K562 (cell line): ENCODE measurements around the gene CBX2. TPM values are rescaled to one million over a fixed set of nuclear protein-coding genes. Genes with fewer than 3 reads are reported as not detected.

ENCODE experiments used
- ATAC-seq: fragments of 200-7000 bp; cut with Tn5 transposase; 3 replicates; pipeline ENCODE4 v1.9.1; 2020; ENCODE audit warnings: moderate library complexity
- BruUV-seq: library from RNA; stranded (reverse); fragments of 400-500 nt; replicated peaks from 2 replicates; lab custom pipeline; 2021; lab: Mats Ljungman, UMichigan
- CTCF ChIA-PET: fragments of 300-600 bp; formaldehyde crosslinking; extraction: SDS; loops from one replicate; lab custom pipeline; 2021; ENCODE audit warnings: low intra/inter-chr PET ratio; lab: Yijun Ruan, JAX
- POLR2A ChIA-PET: fragments of 300-600, 350-650 bp; sonication (Branson Sonifier 250); formaldehyde crosslinking; extraction: SDS; loops from one replicate; lab custom pipeline; 2021; ENCODE audit warnings: antibody characterized with exemption, inconsistent platforms; lab: Yijun Ruan, JAX
- DNase-seq, 4 experiments: peaks; one replicate each; pipeline versions ENCODE4 v3.0.0 to v3.0.0-alpha.2; 2011 to 2018; ENCODE audit warnings: low spot score in 3 of 4, mixed read lengths in 3 of 4; ENCODE audit errors: extremely low read depth in 1 of 4
- FAIRE-seq: peaks from 2 replicates; lab custom pipeline; 2011; peaks lifted over from hg19 to GRCh38; lab: Jason Lieb, UNC
- H2AFZ ChIP-seq: 2 replicates; pipeline ENCODE4 v1.6.0; 2011; ENCODE audit warnings: low read depth, low read length, control low read depth, inconsistent platforms
- H3K27ac ChIP-seq: fragments of 200-600 bp; 3 replicates; pipeline ENCODE4 v1.8.0; 2011; ENCODE audit warnings: low read depth, mild to moderate bottlenecking, control low read depth, inconsistent platforms, low read length, moderate library complexity, mixed read lengths; ENCODE audit errors: extremely low read depth
- H3K27me3 ChIP-seq, 2 experiments: fragments of 300-600 bp in 1 of 2; 2 replicates in 1 of 2; 3 replicates in 1 of 2; pipeline versions ENCODE4 v1.6.0 to v1.8.0; 2011; ENCODE audit warnings: inconsistent platforms in 2 of 2, low read length in 2 of 2, mild to moderate bottlenecking in 1 of 2, mixed read lengths in 1 of 2, moderate library complexity in 1 of 2; ENCODE audit not compliant: control insufficient read depth in 2 of 2, insufficient read depth in 2 of 2
- H3K36me3 ChIP-seq: fragments of 300-600 bp; 3 replicates; pipeline ENCODE4 v1.8.0; 2011; ENCODE audit warnings: mild to moderate bottlenecking, low read length, inconsistent platforms; ENCODE audit not compliant: control insufficient read depth, insufficient read depth
- H3K4me1 ChIP-seq, 2 experiments: fragments of 200-600 bp in 1 of 2; replicated peaks in 1 of 2; 2 replicates in 1 of 2; 3 replicates in 1 of 2; pipeline versions ENCODE4 v1.5.1 to v1.8.0; 2011; ENCODE audit warnings: inconsistent platforms in 2 of 2, low read length in 2 of 2, mild to moderate bottlenecking in 1 of 2, mixed read lengths in 1 of 2, moderate library complexity in 1 of 2; ENCODE audit not compliant: control insufficient read depth in 2 of 2, insufficient read depth in 2 of 2
- H3K4me2 ChIP-seq: 2 replicates; pipeline ENCODE4 v1.6.1; 2011; ENCODE audit warnings: low read length, control low read depth, inconsistent platforms, mixed read lengths; ENCODE audit not compliant: insufficient read depth
- H3K4me3 ChIP-seq: fragments of 200-600 bp; sonication (generic), shearing (Covaris generic); 2 replicates; pipeline ENCODE4 v1.5.1; 2016; ENCODE audit warnings: control low read depth, inconsistent platforms
- H3K79me2 ChIP-seq: fragments of 200-600 bp; 3 replicates; pipeline ENCODE4 v1.8.0; 2011; ENCODE audit warnings: low read length, inconsistent platforms; ENCODE audit not compliant: control insufficient read depth, insufficient read depth
- H3K9ac ChIP-seq, 2 experiments: 2 replicates each; pipeline versions ENCODE4 v1.6.0 to v1.6.1; 2011; ENCODE audit warnings: low read depth in 2 of 2, low read length in 2 of 2, control low read depth in 1 of 2, inconsistent platforms in 1 of 2, mild to moderate bottlenecking in 1 of 2, mixed read lengths in 1 of 2; ENCODE audit not compliant: insufficient read depth in 1 of 2
- H3K9me1 ChIP-seq: one replicate; pipeline ENCODE4 v1.6.0; 2011; ENCODE audit warnings: inconsistent platforms, mild to moderate bottlenecking, low read length, moderate library complexity; ENCODE audit not compliant: control insufficient read depth, insufficient read depth
- H3K9me3 ChIP-seq: replicated peaks from 2 replicates; pipeline ENCODE4 v1.5.1; 2011; ENCODE audit warnings: low read depth, low read length, inconsistent platforms; ENCODE audit not compliant: control insufficient read depth, insufficient read depth
- H4K20me1 ChIP-seq: replicated peaks from 2 replicates; pipeline ENCODE4 v1.6.1; 2011; ENCODE audit warnings: low read length, inconsistent platforms, mixed read lengths; ENCODE audit not compliant: control insufficient read depth, insufficient read depth
- COPS2 ChIP-seq: fragments of 450-650 bp; conservative IDR thresholded peaks from 2 replicates; pipeline ENCODE4 v1.6.1; 2016; ENCODE audit warnings: mild to moderate bottlenecking, moderate library complexity
- ETV5 ChIP-seq: sonication (generic); formaldehyde crosslinking; IDR thresholded peaks from 2 replicates; pipeline ENCODE4 v1.4.0; 2020; ENCODE audit warnings: low read depth, mild to moderate bottlenecking, missing genetic modification reagents
- HNRNPK ChIP-seq: fragments of 200-400 bp; formaldehyde crosslinking; IDR thresholded peaks from one replicate; pipeline ENCODE4 v1.6.1; 2018; ENCODE audit warnings: mild to moderate bottlenecking, low read depth, low read length; ENCODE audit not compliant: poor library complexity, severe bottlenecking
- JUNB ChIP-seq: fragments of 450-650 bp; formaldehyde crosslinking; conservative IDR thresholded peaks from 2 replicates; pipeline ENCODE4 v1.4.0; 2020; ENCODE audit warnings: mild to moderate bottlenecking
- LARP7 ChIP-seq: fragments of 450-650 bp; IDR thresholded peaks from 2 replicates; pipeline ENCODE4 v1.6.1; 2016
- RFX7 ChIP-seq: fragments of 250-450 bp; sonication (Bioruptor Pico); IDR thresholded peaks from 2 replicates; pipeline ENCODE4 v1.5.1; 2021; ENCODE audit warnings: mild to moderate bottlenecking
- ZBTB2 ChIP-seq: fragments of 450-650 bp; IDR thresholded peaks from 2 replicates; pipeline ENCODE4 v1.6.1; 2016; ENCODE audit warnings: antibody characterized with exemption
- ZEB2 ChIP-seq: fragments of 450-650 bp; IDR thresholded peaks from 2 replicates; pipeline ENCODE4 v1.6.1; 2016
- ZFPM2 ChIP-seq: fragments of 250-450 bp; sonication (Bioruptor Pico); IDR thresholded peaks from 2 replicates; pipeline ENCODE4 v1.5.1; 2022; ENCODE audit warnings: mild to moderate bottlenecking
- ZFX ChIP-seq: sonication (generic); formaldehyde crosslinking; IDR thresholded peaks from 2 replicates; pipeline ENCODE4 v1.8.0; 2022; ENCODE audit warnings: mild to moderate bottlenecking, missing genetic modification reagents, moderate library complexity
- ZNF311 ChIP-seq: fragments of 250-450 bp; sonication (Bioruptor Pico); IDR thresholded peaks from 2 replicates; pipeline ENCODE4 v1.4.0; 2020; ENCODE audit warnings: mild to moderate bottlenecking, moderate library complexity
- ZNF76 ChIP-seq: fragments of 250-450 bp; sonication (Bioruptor Pico); IDR thresholded peaks from 2 replicates; pipeline ENCODE4 v1.4.0; 2020; ENCODE audit warnings: mild to moderate bottlenecking, moderate library complexity, borderline replicate concordance
- WGBS: fragments of 100-300 bp; shearing (Covaris generic); methylation state at CpG from one replicate; pipeline ENCODE4 v1.1.6; 2016; ENCODE audit warnings: low coverage, mixed read lengths; ENCODE audit not compliant: insufficient coverage; ENCODE audit errors: missing lambda C conversion rate; 5-methylcytosine and 5-hydroxymethylcytosine counted together
- in situ Hi-C: fragments of 300-500 bp; cut with MboI; formaldehyde crosslinking; loops from 4 replicates; pipeline ENCODE4 v1.15.0; 2018; ENCODE audit warnings: inconsistent platforms, mixed read lengths
- intact Hi-C: fragments of 100-400 bp; cut with micrococcal nuclease; formaldehyde crosslinking; loops from 2 replicates; pipeline ENCODE4 v1.14.2; 2022
- polyA plus RNA-seq, 8 experiments: library from polyadenylated mRNA; depleted of rRNA in 4 of 8; stranded (reverse) in 5 of 8; unstranded in 3 of 8; fragments of >200 nt; fragmentation: Nextera tagmentation in 2 of 8; fragmentation: Illumina TruSeq in 1 of 8; extraction: Ambion mirVana in 2 of 8; extraction: Trizol in 1 of 8; gene quantifications; 2 replicates each; pipeline versions ENCODE4 v1.2.1 to v1.2.3, GENCODE V29; 2011 to 2014; ENCODE audit warnings: inconsistent platforms in 1 of 8, missing spikeins in 1 of 8
- total RNA-seq, 7 experiments: library from RNA; depleted of rRNA in 6 of 7; stranded (reverse); fragments of >200 nt in 6 of 7; fragmentation: Illumina TruSeq in 2 of 7; extraction: Trizol in 2 of 7; gene quantifications; 2 replicates each; pipeline versions ENCODE4 v1.2.1 to v1.2.3, GENCODE V29; 2011 to 2021; ENCODE audit warnings: low replicate concordance in 1 of 7

CBX2 gene
- total and polyA plus RNA-seq, 9 of the 15 experiments (the other 6 are each of a cell fraction or from before 2014, with no cell fraction given) = 0.66 to 26.9 (median 13.9) TPM

- TSS peak; percentile 86 for BruUV-seq
- DNase-seq (no peak), ATAC-seq (no peak), FAIRE-seq (peak; percentile 67)
- POLR2A ChIA-PET = interaction anchor here (1.1 to 2.1 kb wide), 2 partner anchors 12 to 40 kb away, joined by 8 to 18 read pairs; no protein-coding TSS in a partner anchor
- Histone ChIP-seq H3K4me1 (peaks cover 21 to 73% of the 10 kb centered on the region in 2 experiments), H3K79me2 (peaks cover 20% of the 10 kb centered on the region), H3K9me3 (no peaks in the 10 kb centered on the region), H2AFZ (no peak overlapping the region), H3K36me3 (peaks cover 20% of the 10 kb centered on the region; the same call in 2 of the 3 replicates), H3K4me3 (peak overlapping the region; percentile 84), H3K9me1 (no peaks in the 10 kb centered on the region), H3K27me3 (no peaks in the 10 kb centered on the region), H3K9ac (peak overlapping the region; percentile 87 to 100; a peak in 3 of 4 replicates), H4K20me1 (no peaks in the 10 kb centered on the region), H3K27ac (peak overlapping the region; percentile 96; the same call in 2 of the 3 replicates), H3K4me2 (peak overlapping the region; percentile 88)
- in situ Hi-C loops = no loop called here
- CTCF ChIA-PET = no interaction called here
- TF ChIP-seq JUNB (no peak), ZFX (no peak), ETV5 (CRISPR knock-in tag) (no peak), ZFPM2 (CRISPR knock-in tag) (no peak), LARP7 (no peak), COPS2 (no peak), HNRNPK (no peak), RFX7 (CRISPR knock-in tag) (no peak), ZEB2 (no peak), ZNF76 (no peak), ZNF311 (no peak), ZBTB2 (no peak)
- WGBS = 65% methylated on average over 7 of the region's 8 CpGs
- intact Hi-C loops = loop anchor here (5.0 kb wide), 1 partner anchor 41 kb away; the partner anchor contains the start of gene CBX4
These were observed 18.0 kb downstream of the CBX2 start for GRCh38 chr17:79795795-79796443.
